Tibial nerve (tissue), 4 donors: ENCODE results near the gene TNNC1. TPM values are rescaled to one million over a fixed set of nuclear protein-coding genes. Genes with fewer than 3 reads are reported as not detected.
A peak's percentile ranks its signal among the peaks of the same experiment; 100 is the strongest.

Experiments used
- DNase-seq, 2 donors: peaks; one replicate each; pipeline ENCODE4 v3.0.0-alpha.2; 2019; ENCODE audit warnings: low spot score in 2 of 2
- H3K27ac ChIP-seq, 4 donors: fragments of 200-600 bp; sonication (generic) in 3 of 4; one replicate each; pipeline ENCODE4 v1.5.1; 2017 to 2019; ENCODE audit warnings: mild to moderate bottlenecking in 1 of 4
- H3K27me3 ChIP-seq, 2 donors: fragments of 200-600 bp; sonication (generic) in 1 of 2; one replicate each; pipeline versions ENCODE4 v1.5.1 to v1.6.0; 2017 to 2019
- H3K36me3 ChIP-seq, 3 donors: fragments of 200-600 bp; sonication (generic); one replicate each; pipeline ENCODE4 v1.5.1; 2018 to 2019
- H3K4me1 ChIP-seq, 4 donors: fragments of 200-600 bp; sonication (generic) in 3 of 4; one replicate each; pipeline ENCODE4 v1.5.1; 2017 to 2019
- H3K4me3 ChIP-seq, 4 donors: fragments of 200-600 bp; sonication (generic) in 3 of 4; one replicate each; pipeline ENCODE4 v1.5.1; 2017 to 2019; ENCODE audit warnings: mild to moderate bottlenecking in 1 of 4, moderate library complexity in 1 of 4
- H3K9me3 ChIP-seq, 4 donors: fragments of 200-600 bp; sonication (generic) in 3 of 4; one replicate each; pipeline ENCODE4 v1.5.1; 2017 to 2019
- EP300 ChIP-seq, 2 donors: sonication (generic); formaldehyde crosslinking; IDR thresholded peaks; one replicate each; pipeline ENCODE4 v1.6.1; 2017; ENCODE audit warnings: antibody characterized with exemption in 2 of 2, mild to moderate bottlenecking in 1 of 2
- POLR2A ChIP-seq, 2 donors: fragments of 450-650 bp; IDR thresholded peaks; one replicate each; pipeline ENCODE4 v1.6.1; 2017; ENCODE audit warnings: antibody characterized with exemption in 2 of 2, mild to moderate bottlenecking in 2 of 2, moderate library complexity in 2 of 2
- WGBS, 2 donors: methylation state at CpG; one replicate each; pipeline ENCODE4 v1.1.5; 2018; 5-methylcytosine and 5-hydroxymethylcytosine counted together
- total RNA-seq, 4 donors: library from RNA; depleted of rRNA; stranded (reverse); fragments of >200 nt; gene quantifications; one replicate each; pipeline ENCODE4 v1.1.0, GENCODE V29; 2016
- TF ChIP-seq, protein P1 (sequence below), 5 experiments: fragments of 200-600 bp in 3 of 5; fragments of 450-650 bp in 2 of 5; sonication (generic) in 3 of 5; IDR thresholded peaks; one replicate each; pipeline ENCODE4 v1.5.1; 2016 to 2019; ENCODE audit warnings: antibody characterized with exemption in 5 of 5, mild to moderate bottlenecking in 3 of 5, moderate library complexity in 2 of 5

The TNNC1 gene
- total RNA-seq, 4 donors from 2014 or later: 235 to 624 (median 535) TPM

GRCh38 chr3:52447512-52448355, 6.1 kb downstream of the TNNC1 start:
- TF ChIP-seq EP300 (IDR thresholded peaks at IDR 0.05): no peak
- no peak for TF ChIP-seq POLR2A (IDR thresholded peaks at IDR 0.05)
- TF ChIP-seq, protein P1, sequence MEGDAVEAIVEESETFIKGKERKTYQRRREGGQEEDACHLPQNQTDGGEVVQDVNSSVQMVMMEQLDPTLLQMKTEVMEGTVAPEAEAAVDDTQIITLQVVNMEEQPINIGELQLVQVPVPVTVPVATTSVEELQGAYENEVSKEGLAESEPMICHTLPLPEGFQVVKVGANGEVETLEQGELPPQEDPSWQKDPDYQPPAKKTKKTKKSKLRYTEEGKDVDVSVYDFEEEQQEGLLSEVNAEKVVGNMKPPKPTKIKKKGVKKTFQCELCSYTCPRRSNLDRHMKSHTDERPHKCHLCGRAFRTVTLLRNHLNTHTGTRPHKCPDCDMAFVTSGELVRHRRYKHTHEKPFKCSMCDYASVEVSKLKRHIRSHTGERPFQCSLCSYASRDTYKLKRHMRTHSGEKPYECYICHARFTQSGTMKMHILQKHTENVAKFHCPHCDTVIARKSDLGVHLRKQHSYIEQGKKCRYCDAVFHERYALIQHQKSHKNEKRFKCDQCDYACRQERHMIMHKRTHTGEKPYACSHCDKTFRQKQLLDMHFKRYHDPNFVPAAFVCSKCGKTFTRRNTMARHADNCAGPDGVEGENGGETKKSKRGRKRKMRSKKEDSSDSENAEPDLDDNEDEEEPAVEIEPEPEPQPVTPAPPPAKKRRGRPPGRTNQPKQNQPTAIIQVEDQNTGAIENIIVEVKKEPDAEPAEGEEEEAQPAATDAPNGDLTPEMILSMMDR (IDR thresholded peaks at IDR 0.05): no peak
- no peak overlapping the region for H3K4me3 ChIP-seq
- H3K27me3 ChIP-seq: no peaks in the 10 kb centered on the region
- H3K9me3 ChIP-seq: no peaks in the 10 kb centered on the region
- WGBS, 2 donors: 66 to 75% methylated on average over 12 of the region's 12 CpGs
- H3K4me1 ChIP-seq: peaks cover 0 to 27% (median 6%) of the 10 kb centered on the region in 4 donors
- no peak for DNase-seq
- H3K27ac ChIP-seq: no peak overlapping the region
- H3K36me3 ChIP-seq: no peaks in the 10 kb centered on the region

DNA sequence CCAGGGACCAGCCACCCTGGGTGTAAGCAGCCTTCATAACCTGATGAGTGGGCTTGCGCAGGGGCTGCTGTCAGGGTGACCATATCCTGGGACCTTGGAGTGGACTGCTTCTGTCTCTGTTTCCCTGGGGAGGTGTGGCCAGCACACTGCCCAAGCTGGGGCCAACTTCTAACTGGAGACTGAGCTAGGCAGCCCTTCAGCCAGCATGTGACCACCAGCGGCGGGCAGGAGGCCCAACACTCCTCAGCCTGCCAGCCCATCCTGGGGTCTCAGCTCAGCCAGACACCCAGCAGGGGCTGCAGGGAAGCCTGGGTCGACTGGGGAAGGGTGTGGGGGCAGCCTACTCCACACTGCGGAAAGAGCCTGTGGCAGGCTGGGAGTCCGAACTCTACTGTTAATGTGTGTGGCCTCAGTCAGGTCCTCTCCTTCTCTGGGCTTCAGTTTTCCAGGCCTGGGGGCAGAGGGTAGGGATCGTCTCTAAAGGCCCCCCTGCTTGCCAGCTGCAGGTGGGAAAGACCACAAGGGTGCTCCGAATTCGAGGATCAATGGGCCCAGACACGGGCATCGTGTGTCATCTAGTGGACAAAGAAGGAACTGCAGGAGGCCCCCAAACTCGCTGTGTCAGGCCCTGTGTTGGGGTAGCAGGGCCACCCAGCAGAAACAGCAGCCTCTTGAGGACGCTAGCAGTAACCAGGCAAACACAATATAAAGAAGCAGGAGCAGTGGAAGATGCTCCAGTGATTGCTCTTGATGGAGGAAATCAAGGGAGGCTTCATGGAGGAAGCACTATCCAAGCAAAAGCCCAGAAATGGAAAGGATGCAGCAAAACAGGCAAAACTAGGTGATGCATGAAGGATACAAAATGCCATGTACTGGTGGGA, 7.0 kb downstream of the TNNC1 start:
- DNase-seq: peak in 1 of 2 donors; percentile 72
- peaks cover 0 to 36% (median 8%) of the 10 kb centered on the region in 4 donors for H3K4me1 ChIP-seq
- H3K27me3 ChIP-seq: no peaks in the 10 kb centered on the region
- H3K27ac ChIP-seq: no peak overlapping the region
- H3K36me3 ChIP-seq: no peaks in the 10 kb centered on the region
- H3K4me3 ChIP-seq: no peak overlapping the region
- H3K9me3 ChIP-seq: no peaks in the 10 kb centered on the region
- 4 to 29% methylated on average over 7 to 10 of the region's 13 CpGs for WGBS, 2 donors
- TF ChIP-seq, protein P1 (IDR thresholded peaks at IDR 0.05): peak; percentile 98 to 100 (median 99)
- TF ChIP-seq EP300 (IDR thresholded peaks at IDR 0.05) (no peak), POLR2A (IDR thresholded peaks at IDR 0.05) (no peak)

DNA sequence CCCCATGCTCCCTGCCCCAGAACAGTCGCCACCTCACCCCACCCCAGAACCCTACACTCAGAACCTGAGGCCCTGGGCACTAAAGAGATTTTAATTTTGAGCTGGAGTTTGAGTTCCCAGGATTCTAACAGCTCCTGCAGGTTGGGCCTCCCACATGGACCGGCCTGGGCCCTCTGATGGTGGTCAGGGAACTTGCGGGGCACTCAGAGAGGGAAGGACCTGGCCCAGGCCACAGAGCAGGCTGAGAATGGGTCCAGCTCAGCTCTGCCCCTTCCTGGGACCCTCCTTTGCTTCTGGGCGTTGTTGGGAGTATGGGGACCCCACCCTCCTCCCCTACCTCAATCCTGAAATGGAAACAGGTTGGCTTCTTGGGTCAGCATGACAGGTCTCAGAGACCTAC, 7.8 kb downstream of the TNNC1 start:
- WGBS, 2 donors: 96 to 100% methylated on average over 1 to 4 of the region's 4 CpGs

GRCh38 chr3:52444860-52445793, 8.7 kb downstream of the TNNC1 start, which contains the start of gene SEMA3G:
SEMA3G (minus strand) TSS chr3:52445103; CDS start chr3:52445027, 76 bp downstream.
- Histone ChIP-seq H3K36me3 (peaks cover 0 to 10% (median 0%) of the 10 kb centered on the region in 3 donors), H3K4me3 (peak within 1 kb of the TSS; percentile 25 to 53 (median 35)), H3K27ac (peak within 1 kb of the TSS in 1 of 4 donors; percentile 69), H3K27me3 (no peaks in the 10 kb centered on the region), H3K9me3 (no peaks in the 10 kb centered on the region), H3K4me1 (peaks cover 0 to 37% (median 9%) of the 10 kb centered on the region in 4 donors)
- DNase-seq: peak; percentile 62 to 69
- peak in 1 of 2 donors; percentile 64 for TF ChIP-seq EP300 (IDR thresholded peaks at IDR 0.05)
- TF ChIP-seq, protein P1 (IDR thresholded peaks at IDR 0.05): peak; percentile 52 to 81 (median 64)
- peak in 1 of 2 donors; percentile 66 for TF ChIP-seq POLR2A (IDR thresholded peaks at IDR 0.05)
- WGBS, 2 donors: 30 to 33% methylated on average over 11 to 18 of the region's 19 CpGs

More for the DNA sequence above, 7.8 kb downstream of the TNNC1 start:
- TF ChIP-seq, protein P1 (IDR thresholded peaks at IDR 0.05): no peak
- no peak for TF ChIP-seq POLR2A (IDR thresholded peaks at IDR 0.05)
- TF ChIP-seq EP300 (IDR thresholded peaks at IDR 0.05): no peak
- no peak overlapping the region for H3K27ac ChIP-seq
- peaks cover 0 to under 1% (median 0%) of the 10 kb centered on the region in 3 donors for H3K36me3 ChIP-seq
- no peak overlapping the region for H3K4me3 ChIP-seq
- no peaks in the 10 kb centered on the region for H3K9me3 ChIP-seq
- H3K4me1 ChIP-seq: peaks cover 0 to 42% (median 9%) of the 10 kb centered on the region in 4 donors
- no peaks in the 10 kb centered on the region for H3K27me3 ChIP-seq
- DNase-seq: no peak
